C4-2B (cell line): Measurements from ENCODE around the gene PHPT1.

Experiments
- ZFX ChIP-seq: fragments of 450-650 bp; IDR thresholded peaks from 2 replicates; pipeline ENCODE4 v1.6.1; 2017
- TF ChIP-seq, protein P1 (sequence below): fragments of 450-650 bp; conservative IDR thresholded peaks from 2 replicates; pipeline ENCODE4 v1.5.1; 2017; ENCODE audit warnings: mild to moderate bottlenecking

DNA sequence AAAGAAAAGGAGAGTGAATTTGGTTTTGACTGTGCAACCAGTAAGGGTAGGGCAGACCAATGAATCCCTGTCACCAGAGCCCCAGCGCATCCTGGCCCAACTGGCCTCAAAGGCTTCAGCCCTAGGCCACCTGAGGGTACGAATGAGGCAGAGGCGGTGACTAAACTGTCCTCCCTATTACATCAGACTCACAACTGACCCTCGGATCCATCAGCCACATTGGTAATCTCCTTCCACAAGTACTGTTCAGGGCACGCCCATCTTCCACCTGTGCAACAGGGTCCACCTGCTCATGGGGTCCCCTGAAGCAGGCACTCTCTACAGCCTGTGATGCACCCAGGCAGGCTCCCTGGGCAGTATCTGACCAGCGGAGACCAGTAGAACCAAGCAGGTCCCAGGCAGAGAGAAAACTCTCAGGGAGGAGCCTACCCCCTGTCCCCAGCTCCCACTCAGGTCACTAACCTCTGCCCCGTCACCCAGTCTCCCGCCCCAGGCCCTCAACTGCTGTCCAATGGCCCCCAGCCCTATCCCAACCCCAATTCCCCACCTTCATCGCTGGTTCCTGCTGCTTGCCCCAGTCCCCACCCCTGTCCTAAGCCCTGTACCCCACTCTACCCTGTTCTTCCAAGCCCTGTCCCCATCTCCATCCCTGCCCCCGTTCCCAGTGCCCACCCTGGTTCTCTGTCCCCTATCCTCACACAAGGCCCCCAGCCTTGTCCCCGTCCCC is 16.0 kb downstream of the PHPT1 start:
- TF ChIP-seq, protein P1, sequence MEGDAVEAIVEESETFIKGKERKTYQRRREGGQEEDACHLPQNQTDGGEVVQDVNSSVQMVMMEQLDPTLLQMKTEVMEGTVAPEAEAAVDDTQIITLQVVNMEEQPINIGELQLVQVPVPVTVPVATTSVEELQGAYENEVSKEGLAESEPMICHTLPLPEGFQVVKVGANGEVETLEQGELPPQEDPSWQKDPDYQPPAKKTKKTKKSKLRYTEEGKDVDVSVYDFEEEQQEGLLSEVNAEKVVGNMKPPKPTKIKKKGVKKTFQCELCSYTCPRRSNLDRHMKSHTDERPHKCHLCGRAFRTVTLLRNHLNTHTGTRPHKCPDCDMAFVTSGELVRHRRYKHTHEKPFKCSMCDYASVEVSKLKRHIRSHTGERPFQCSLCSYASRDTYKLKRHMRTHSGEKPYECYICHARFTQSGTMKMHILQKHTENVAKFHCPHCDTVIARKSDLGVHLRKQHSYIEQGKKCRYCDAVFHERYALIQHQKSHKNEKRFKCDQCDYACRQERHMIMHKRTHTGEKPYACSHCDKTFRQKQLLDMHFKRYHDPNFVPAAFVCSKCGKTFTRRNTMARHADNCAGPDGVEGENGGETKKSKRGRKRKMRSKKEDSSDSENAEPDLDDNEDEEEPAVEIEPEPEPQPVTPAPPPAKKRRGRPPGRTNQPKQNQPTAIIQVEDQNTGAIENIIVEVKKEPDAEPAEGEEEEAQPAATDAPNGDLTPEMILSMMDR, result no peak
- TF ChIP-seq ZFX, result no peak
